ENCODE results near the gene SCG3. TPM values are rescaled to one million over a fixed set of nuclear protein-coding genes. Genes with fewer than 3 reads are reported as not detected.

SCG3 gene
- total RNA-seq, 2 experiments from 2014 or later = not detected

DNA sequence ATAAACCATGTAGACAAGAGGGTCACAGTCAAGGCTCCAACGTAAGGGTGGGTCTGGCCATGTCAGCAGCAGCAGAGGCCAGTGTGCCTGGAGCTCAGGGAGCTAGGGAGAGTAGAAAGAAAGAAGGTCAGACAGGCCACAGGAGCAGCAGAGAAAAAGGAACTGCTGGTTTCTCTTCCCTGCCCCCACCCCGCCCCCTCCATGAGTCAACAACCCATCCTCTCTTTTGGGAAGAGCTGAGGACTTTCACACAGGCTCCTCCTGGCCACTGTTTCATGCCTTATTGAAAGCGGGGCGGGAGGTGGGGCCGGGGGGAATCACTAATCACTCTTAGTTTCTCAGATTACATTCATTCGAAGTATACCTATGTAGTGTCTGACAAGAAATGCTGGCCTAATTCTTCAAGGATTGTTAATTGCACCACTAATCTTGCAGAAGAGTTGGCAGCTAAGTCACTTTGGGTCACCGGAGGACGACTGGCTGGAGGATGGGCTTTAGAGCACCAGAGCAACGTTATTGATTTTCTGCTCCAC is 9.1 kb upstream of the SCG3 start:
- TF ChIP-seq, protein P1, sequence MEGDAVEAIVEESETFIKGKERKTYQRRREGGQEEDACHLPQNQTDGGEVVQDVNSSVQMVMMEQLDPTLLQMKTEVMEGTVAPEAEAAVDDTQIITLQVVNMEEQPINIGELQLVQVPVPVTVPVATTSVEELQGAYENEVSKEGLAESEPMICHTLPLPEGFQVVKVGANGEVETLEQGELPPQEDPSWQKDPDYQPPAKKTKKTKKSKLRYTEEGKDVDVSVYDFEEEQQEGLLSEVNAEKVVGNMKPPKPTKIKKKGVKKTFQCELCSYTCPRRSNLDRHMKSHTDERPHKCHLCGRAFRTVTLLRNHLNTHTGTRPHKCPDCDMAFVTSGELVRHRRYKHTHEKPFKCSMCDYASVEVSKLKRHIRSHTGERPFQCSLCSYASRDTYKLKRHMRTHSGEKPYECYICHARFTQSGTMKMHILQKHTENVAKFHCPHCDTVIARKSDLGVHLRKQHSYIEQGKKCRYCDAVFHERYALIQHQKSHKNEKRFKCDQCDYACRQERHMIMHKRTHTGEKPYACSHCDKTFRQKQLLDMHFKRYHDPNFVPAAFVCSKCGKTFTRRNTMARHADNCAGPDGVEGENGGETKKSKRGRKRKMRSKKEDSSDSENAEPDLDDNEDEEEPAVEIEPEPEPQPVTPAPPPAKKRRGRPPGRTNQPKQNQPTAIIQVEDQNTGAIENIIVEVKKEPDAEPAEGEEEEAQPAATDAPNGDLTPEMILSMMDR (IDR thresholded peaks at IDR 0.05) = no peak
- Mint-ChIP-seq H3K27ac (no peak overlapping the region), H3K27me3 (peaks cover 13% of the 10 kb centered on the region), H3K4me1 (ENCODE audit: low read depth) (no peaks in the 10 kb centered on the region), H3K4me3 (no peak overlapping the region), H3K36me3 (ENCODE audit: low read depth) (no peaks in the 10 kb centered on the region), H3K9me3 (no peaks in the 10 kb centered on the region)
- POLR2A ChIA-PET = no interaction called here
- ATAC-seq (no peak), DNase-seq (no peak)
- CTCF ChIA-PET = interaction anchor here (0.8 kb wide), 1 partner anchor 22 kb away, joined by 3 read pairs; no protein-coding TSS in a partner anchor
- intact Hi-C loops (cut with micrococcal nuclease) = no loop called here

DNA sequence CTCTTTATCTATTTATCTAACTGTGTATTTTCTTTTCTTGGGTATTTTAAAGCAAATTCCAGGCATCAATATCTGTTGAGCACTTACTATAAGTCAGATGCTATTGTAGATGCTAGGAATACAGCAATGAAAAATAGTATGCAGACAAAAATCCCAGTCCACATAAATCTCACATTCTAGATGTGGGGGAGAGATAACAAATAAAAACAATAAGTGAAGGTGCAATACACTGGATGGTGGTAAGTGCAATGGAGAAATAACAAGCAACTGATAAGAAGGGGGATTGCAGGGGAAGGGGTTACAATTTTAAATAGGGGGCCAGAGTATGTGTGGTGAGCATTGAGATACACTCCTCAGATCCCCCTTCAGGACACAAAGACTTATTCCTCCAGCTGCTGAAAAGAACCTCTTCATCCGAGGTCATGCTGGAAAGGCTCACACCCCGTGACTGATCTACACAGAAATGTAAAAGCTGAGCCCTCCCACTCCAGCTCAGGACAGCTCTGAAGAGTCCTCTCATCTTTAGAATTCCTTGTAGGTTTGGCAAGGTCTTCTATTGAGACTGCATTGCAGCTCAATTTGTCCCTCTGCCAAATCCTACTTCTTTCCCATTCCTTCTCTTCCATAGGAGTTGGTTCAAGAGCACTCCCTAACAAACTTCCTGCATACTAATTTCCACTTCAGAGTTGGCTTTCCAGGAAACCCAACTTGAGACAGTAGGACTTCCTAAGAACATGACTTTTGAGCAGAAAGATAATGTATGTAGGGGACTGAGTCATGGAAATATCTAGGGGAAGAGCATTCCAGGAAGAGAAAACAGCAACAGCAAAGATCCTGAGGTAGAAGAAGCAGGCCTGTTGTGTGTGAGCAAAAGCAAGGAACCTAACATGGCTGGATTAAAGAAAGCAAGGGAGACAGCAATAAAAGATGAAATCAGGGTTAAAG is 8.1 kb upstream of the SCG3 start:
- H3K36me3 Mint-ChIP-seq (ENCODE audit: low read depth) = no peaks in the 10 kb centered on the region
- H3K4me3 Mint-ChIP-seq = no peak overlapping the region
- CTCF ChIA-PET = no interaction called here
- intact Hi-C loops (cut with micrococcal nuclease) = no loop called here
- H3K9me3 Mint-ChIP-seq = no peaks in the 10 kb centered on the region
- no peak overlapping the region for H3K27ac Mint-ChIP-seq
- H3K4me1 Mint-ChIP-seq (ENCODE audit: low read depth) = no peaks in the 10 kb centered on the region
- H3K27me3 Mint-ChIP-seq = peaks cover 12% of the 10 kb centered on the region
- POLR2A ChIA-PET = interaction anchor here (0.7 kb wide), 1 partner anchor 103 kb away, joined by 3 read pairs; no protein-coding TSS in a partner anchor
- ATAC-seq = no peak
- DNase-seq = no peak
- TF ChIP-seq, protein P1 (IDR thresholded peaks at IDR 0.05) = no peak

DNA sequence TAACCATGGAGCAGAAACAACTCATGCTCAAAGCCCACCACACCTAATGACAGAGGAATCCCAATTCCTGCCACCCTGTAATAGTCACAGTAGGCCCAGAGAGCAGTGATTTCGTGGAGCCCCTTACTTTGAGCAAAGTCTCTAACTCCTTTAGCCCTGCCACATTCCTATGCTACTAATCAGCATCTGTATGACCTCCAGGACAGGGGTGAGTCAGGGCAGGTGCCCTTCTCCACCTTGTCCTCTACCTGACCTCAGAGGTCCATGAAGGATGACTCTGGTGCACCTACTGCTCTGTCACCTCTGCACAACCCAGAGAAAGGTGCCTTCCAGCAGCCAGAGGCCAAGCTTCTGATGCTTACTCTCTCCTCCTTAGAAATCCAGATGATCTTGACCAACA is 6.1 kb upstream of the SCG3 start:
- no peak for ATAC-seq

DNA sequence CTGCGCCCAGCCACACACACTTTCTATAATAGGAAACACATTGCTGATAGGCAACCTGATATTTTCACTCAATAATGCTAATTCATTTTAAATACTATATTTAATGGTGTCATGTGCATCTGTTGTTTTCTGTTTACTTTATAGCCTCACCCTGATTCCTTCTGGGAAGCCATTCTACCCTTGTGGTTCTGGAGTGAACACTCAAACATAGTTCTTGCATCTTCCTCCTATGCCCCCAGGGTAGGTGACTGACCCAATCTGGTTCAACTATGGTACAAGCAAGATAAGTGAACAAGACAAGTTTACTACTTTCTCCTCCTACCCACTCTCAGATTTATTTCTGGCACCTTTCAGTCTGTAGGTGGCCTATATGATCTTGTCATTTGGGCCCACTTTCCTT is 4.3 kb upstream of the SCG3 start:
- ChIA-PET CTCF (no interaction called here), POLR2A (no interaction called here)
- peaks cover 3% of the 10 kb centered on the region for H3K4me1 Mint-ChIP-seq (ENCODE audit: low read depth)
- H3K4me3 Mint-ChIP-seq = no peak overlapping the region
- no peak for DNase-seq
- no peaks in the 10 kb centered on the region for H3K36me3 Mint-ChIP-seq (ENCODE audit: low read depth)
- intact Hi-C loops (cut with micrococcal nuclease) = no loop called here
- TF ChIP-seq, protein P1 (IDR thresholded peaks at IDR 0.05) = no peak
- H3K27ac Mint-ChIP-seq = no peak overlapping the region
- no peaks in the 10 kb centered on the region for H3K9me3 Mint-ChIP-seq
- peaks cover 24% of the 10 kb centered on the region for H3K27me3 Mint-ChIP-seq
- no peak for ATAC-seq

More for the DNA sequence above, 6.1 kb upstream of the SCG3 start:
- Mint-ChIP-seq H3K4me3 (no peak overlapping the region), H3K4me1 (ENCODE audit: low read depth) (no peaks in the 10 kb centered on the region), H3K36me3 (ENCODE audit: low read depth) (no peaks in the 10 kb centered on the region), H3K27ac (no peak overlapping the region), H3K27me3 (peaks cover 10% of the 10 kb centered on the region), H3K9me3 (no peaks in the 10 kb centered on the region)
- intact Hi-C loops (cut with micrococcal nuclease) = no loop called here
- ChIA-PET CTCF (no interaction called here), POLR2A (no interaction called here)
- TF ChIP-seq, protein P1 (IDR thresholded peaks at IDR 0.05) = no peak
- no peak for DNase-seq

DNA sequence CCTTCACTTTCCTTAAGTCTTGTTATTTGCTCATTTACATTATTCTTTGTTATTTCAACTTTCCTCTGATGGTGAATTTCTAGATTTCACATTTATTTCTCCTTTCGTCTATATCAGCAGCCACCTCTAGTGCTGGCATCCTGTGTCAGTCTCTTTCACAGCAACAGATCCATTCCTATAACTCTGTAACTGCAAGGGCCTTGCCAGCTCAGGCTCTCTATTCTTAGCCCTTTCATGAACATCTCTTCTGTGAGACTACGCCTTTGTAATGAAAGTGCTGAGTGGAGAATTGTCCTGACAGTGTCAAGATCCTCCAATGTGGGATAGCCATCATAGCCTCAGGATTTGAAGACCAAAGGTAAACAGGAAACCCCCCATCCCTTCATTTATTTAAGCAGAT is 3.9 kb upstream of the SCG3 start:
- CTCF ChIA-PET = no interaction called here

More for the DNA sequence above, 3.9 kb upstream of the SCG3 start:
- POLR2A ChIA-PET = no interaction called here
- Mint-ChIP-seq H3K9me3 (no peaks in the 10 kb centered on the region), H3K27ac (no peak overlapping the region), H3K27me3 (peaks cover 25% of the 10 kb centered on the region), H3K4me1 (ENCODE audit: low read depth) (peaks cover 3% of the 10 kb centered on the region), H3K36me3 (ENCODE audit: low read depth) (no peaks in the 10 kb centered on the region), H3K4me3 (no peak overlapping the region)
- no peak for DNase-seq
- intact Hi-C loops (cut with micrococcal nuclease) = no loop called here
- ATAC-seq = no peak
- TF ChIP-seq, protein P1 (IDR thresholded peaks at IDR 0.05) = no peak

All from activated CD8-positive, alpha-beta T cell treated with anti-CD3 and anti-CD28 coated beads for 36 hours (primary cell).